ENCODE data around the gene CLPTM1L.
"Not testable (repeated sequence)": the region's sequence is repeated elsewhere in the genome, so short reads cannot be mapped to it uniquely, and the experiment has no call there.

CLPTM1L gene

GRCh38 chr5:1359713-1360112 lies 14.8 kb upstream of the CLPTM1L start:
- DNase-seq (ENCODE audit: low read depth in 2 of 2), result no peak

GRCh38 chr5:1359031-1359645 lies 14.2 kb upstream of the CLPTM1L start:
- no peak for DNase-seq (ENCODE audit: low read depth in 2 of 2)

GRCh38 chr5:1358726-1359025 lies 13.8 kb upstream of the CLPTM1L start:
- no peak for DNase-seq (ENCODE audit: low read depth in 2 of 2)

GRCh38 chr5:1357946-1358725 lies 13.2 kb upstream of the CLPTM1L start:
- no peak for DNase-seq (ENCODE audit: low read depth in 2 of 2)

GRCh38 chr5:1356873-1357787 lies 12.2 kb upstream of the CLPTM1L start:
- no peak for DNase-seq (ENCODE audit: low read depth in 2 of 2)

- DNase-seq (ENCODE audit: low read depth in 2 of 2), result no peak
Observed at GRCh38 chr5:1354576-1354975, 9.7 kb upstream of the CLPTM1L start.

GRCh38 chr5:1352231-1353219 lies 7.6 kb upstream of the CLPTM1L start:
- DNase-seq (ENCODE audit: low read depth in 2 of 2), result no peak

- no peak for DNase-seq (ENCODE audit: low read depth in 2 of 2)
Observed at GRCh38 chr5:1351156-1351555, 6.3 kb upstream of the CLPTM1L start.

GRCh38 chr5:1349246-1349645 lies 4.3 kb upstream of the CLPTM1L start:
- no peak for DNase-seq (ENCODE audit: low read depth in 2 of 2)

- DNase-seq (ENCODE audit: low read depth in 2 of 2), result no peak
Observed at GRCh38 chr5:1348986-1349245, 4.0 kb upstream of the CLPTM1L start.

GRCh38 chr5:1347571-1347970 lies 2.7 kb upstream of the CLPTM1L start:
- no peak for DNase-seq (ENCODE audit: low read depth in 2 of 2)

- DNase-seq (ENCODE audit: low read depth in 2 of 2), result no peak
Observed at GRCh38 chr5:1346627-1347440, 1.9 kb upstream of the CLPTM1L start.

GRCh38 chr5:1345876-1346626 lies 1.2 kb upstream of the CLPTM1L start:
- no peak for DNase-seq (ENCODE audit: low read depth in 2 of 2)

- no peak for DNase-seq (ENCODE audit: low read depth in 2 of 2)
Observed at GRCh38 chr5:1343931-1344901, 683 bp downstream of the CLPTM1L start.

- no peak for DNase-seq (ENCODE audit: low read depth in 2 of 2)
Observed at GRCh38 chr5:1343315-1343751, 1.6 kb downstream of the CLPTM1L start.

- not testable (repeated sequence) for DNase-seq (ENCODE audit: low read depth in 2 of 2)
Observed at GRCh38 chr5:1342711-1343110, 2.2 kb downstream of the CLPTM1L start.

GRCh38 chr5:1342268-1342667 lies 2.6 kb downstream of the CLPTM1L start:
- no peak for DNase-seq (ENCODE audit: low read depth in 2 of 2)

- no peak for DNase-seq (ENCODE audit: low read depth in 2 of 2)
Observed at GRCh38 chr5:1341863-1342262, 3.0 kb downstream of the CLPTM1L start.

- not testable (repeated sequence) for DNase-seq (ENCODE audit: low read depth in 2 of 2)
Observed at GRCh38 chr5:1339818-1340210, 5.1 kb downstream of the CLPTM1L start.

Data from stimulated activated CD8-positive, alpha-beta memory T cell treated with anti-CD3 and anti-CD28 coated beads, Interleukin-7, amount 100 ng/mL, for 1 hour (primary cell).